ENCODE data around the gene PRICKLE3. TPM values are rescaled to one million over a fixed set of nuclear protein-coding genes. Genes with fewer than 3 reads are reported as not detected.

PRICKLE3 gene, protein sequence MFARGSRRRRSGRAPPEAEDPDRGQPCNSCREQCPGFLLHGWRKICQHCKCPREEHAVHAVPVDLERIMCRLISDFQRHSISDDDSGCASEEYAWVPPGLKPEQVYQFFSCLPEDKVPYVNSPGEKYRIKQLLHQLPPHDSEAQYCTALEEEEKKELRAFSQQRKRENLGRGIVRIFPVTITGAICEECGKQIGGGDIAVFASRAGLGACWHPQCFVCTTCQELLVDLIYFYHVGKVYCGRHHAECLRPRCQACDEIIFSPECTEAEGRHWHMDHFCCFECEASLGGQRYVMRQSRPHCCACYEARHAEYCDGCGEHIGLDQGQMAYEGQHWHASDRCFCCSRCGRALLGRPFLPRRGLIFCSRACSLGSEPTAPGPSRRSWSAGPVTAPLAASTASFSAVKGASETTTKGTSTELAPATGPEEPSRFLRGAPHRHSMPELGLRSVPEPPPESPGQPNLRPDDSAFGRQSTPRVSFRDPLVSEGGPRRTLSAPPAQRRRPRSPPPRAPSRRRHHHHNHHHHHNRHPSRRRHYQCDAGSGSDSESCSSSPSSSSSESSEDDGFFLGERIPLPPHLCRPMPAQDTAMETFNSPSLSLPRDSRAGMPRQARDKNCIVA
- polyA plus RNA-seq (2012; ENCODE audit: low read depth, missing spikeins): 8.1 TPM

DNA sequence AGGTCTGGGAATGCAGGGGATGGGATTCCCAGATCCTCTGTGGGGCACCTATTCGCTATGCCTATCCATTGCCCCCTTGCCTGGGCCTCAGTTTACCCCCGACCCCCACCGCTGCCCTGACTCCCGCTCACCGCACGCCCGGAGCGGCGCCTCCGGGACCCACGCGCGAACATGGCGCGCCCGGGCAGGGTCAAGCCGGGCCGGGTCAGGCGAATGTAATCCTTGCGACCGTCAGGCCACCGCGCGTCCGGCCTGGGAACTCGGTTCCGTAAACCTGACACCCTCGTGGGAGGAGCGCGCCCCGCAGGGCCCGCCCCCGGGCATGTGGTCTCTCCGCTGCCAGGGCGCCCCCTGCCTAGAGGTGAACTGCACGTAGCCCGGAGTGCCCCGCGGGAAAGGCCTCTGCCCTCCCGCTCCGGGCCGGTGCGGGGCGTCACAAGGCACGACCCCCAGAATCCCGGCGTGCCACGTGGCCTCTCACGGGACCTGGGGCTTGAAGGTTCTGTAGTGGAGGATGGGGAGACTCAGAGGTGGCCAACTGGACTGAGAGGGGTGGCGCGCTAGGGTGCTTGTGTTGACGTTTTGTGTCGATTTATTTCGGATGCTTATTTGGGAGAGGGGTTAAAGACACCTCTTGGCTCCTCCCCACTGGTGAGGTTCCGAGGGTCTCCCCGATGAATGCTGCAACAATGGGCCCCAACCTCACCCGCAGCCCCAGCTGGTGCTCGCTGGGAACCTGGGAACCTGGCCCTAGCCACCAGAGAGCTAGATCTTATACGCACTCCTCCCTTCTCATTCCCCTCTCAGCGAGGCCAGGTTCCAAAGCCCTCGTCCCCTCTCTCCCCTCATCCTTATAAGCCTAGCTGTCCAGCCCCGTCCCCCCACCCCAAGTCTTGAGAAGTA lies at the start of gene PRICKLE3:
Gene PRICKLE3 (minus strand): TSS at position 249 of the 903 bp plus-strand sequence. CDS start 76 bp downstream, at position 173.
- TF ChIP-seq PAX5 (IDR thresholded peaks at IDR 0.05; ENCODE audit: insufficient read depth, low read length, severe bottlenecking) (no peak), POLR2A (IDR thresholded peaks at IDR 0.05; ENCODE audit: low read depth, low read length) (0 out of 2 replicates have a peak, but pooled peaks have one; percentile 28)
- FAIRE-seq: peak; percentile 98
- peak; percentile 74 for DNase-seq (ENCODE audit: insufficient read length, low spot score)

DNA sequence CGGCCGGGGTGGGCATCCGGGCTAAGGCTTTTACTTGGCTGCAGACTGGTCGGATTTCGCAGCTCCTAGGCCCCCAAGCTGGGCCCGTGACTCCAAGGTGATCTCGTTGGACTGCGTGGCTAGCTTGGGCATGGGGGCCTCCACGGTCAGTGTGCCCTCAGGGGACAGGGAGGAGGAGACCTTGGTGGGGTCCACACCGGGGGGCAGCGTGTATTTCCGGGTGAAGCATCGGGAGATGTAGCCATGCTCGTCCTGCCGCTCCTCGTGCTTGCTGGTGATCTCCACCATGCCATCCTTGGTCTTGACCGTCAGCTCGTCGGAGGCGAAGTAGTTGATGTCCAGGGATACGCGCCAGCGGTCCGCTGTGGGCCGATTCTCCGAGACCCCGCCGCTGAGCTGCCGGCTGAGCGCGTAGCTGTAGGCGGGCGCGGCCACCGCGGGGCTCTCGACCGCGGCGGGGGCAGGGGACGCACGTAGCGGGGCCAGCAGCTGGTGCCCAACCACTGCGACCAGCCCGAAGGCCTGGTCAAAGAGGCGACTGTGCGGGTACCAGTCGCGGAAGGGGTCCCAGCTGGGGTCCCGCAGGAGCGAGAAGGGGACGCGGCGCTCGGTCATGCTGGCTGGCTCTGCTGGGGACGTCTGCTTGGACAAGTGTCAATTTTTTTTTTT lies 47.8 kb upstream of the PRICKLE3 start:
- DNase-seq (ENCODE audit: insufficient read length, low spot score) (no peak), FAIRE-seq (no peak)
- TF ChIP-seq SPI1 (IDR thresholded peaks at IDR 0.05; ENCODE audit: low read depth, low read length) (no peak), PAX5 (IDR thresholded peaks at IDR 0.05; ENCODE audit: insufficient read depth, low read length, severe bottlenecking) (no peak), POLR2AphosphoS5 (IDR thresholded peaks at IDR 0.05; ENCODE audit: low read depth, low read length) (no peak), TAF1 (IDR thresholded peaks at IDR 0.05; ENCODE audit: low read depth, low read length) (no peak), POLR2A (IDR thresholded peaks at IDR 0.05; ENCODE audit: low read depth, low read length) (no peak)

GRCh38 chrX:49233176-49233575 lies 47.0 kb upstream of the PRICKLE3 start, which contains the start of gene CACNA1F:
TSS of gene CACNA1F (minus strand) at chrX:49233340. CDS start at chrX:49233309, 31 bp downstream.
- DNase-seq (ENCODE audit: insufficient read length, low spot score) (no peak), FAIRE-seq (no peak)
- TF ChIP-seq TAF1 (IDR thresholded peaks at IDR 0.05; ENCODE audit: low read depth, low read length) (no peak), PAX5 (IDR thresholded peaks at IDR 0.05; ENCODE audit: insufficient read depth, low read length, severe bottlenecking) (no peak), POLR2AphosphoS5 (IDR thresholded peaks at IDR 0.05; ENCODE audit: low read depth, low read length) (no peak), POLR2A (IDR thresholded peaks at IDR 0.05; ENCODE audit: low read depth, low read length) (no peak)

DNA sequence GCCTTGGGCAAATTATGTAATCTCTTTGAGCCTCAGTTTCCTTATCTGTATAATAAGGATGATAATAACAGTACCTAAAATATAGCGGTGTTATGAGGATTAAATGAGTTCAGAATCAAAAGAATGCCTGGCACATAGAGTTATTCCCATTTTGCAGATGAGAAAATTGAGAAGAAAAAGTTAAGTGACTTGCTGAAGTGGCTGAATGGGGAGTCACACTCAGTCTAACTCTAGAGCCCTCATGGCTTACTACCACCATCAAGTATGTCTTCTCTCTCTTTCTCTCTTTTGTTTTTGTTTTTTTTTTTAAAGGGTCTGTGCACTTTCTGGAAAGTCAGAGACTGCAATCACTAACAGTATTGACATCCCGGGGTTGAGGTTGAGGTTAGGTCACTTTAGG lies 46.4 kb upstream of the PRICKLE3 start:
- TF ChIP-seq SPI1 (IDR thresholded peaks at IDR 0.05; ENCODE audit: low read depth, low read length) (no peak), POLR2AphosphoS5 (IDR thresholded peaks at IDR 0.05; ENCODE audit: low read depth, low read length) (no peak)
- DNase-seq (ENCODE audit: insufficient read length, low spot score) (no peak), FAIRE-seq (no peak)

- FAIRE-seq (no peak), DNase-seq (ENCODE audit: insufficient read length, low spot score) (no peak)
- no peak for TF ChIP-seq POU2F2 (IDR thresholded peaks at IDR 0.05; ENCODE audit: low read depth, low read length)
- TF ChIP-seq POLR2AphosphoS5 (IDR thresholded peaks at IDR 0.05; ENCODE audit: low read depth, low read length): no peak
Observed at GRCh38 chrX:49231333-49232000, 45.3 kb upstream of the PRICKLE3 start.

DNA sequence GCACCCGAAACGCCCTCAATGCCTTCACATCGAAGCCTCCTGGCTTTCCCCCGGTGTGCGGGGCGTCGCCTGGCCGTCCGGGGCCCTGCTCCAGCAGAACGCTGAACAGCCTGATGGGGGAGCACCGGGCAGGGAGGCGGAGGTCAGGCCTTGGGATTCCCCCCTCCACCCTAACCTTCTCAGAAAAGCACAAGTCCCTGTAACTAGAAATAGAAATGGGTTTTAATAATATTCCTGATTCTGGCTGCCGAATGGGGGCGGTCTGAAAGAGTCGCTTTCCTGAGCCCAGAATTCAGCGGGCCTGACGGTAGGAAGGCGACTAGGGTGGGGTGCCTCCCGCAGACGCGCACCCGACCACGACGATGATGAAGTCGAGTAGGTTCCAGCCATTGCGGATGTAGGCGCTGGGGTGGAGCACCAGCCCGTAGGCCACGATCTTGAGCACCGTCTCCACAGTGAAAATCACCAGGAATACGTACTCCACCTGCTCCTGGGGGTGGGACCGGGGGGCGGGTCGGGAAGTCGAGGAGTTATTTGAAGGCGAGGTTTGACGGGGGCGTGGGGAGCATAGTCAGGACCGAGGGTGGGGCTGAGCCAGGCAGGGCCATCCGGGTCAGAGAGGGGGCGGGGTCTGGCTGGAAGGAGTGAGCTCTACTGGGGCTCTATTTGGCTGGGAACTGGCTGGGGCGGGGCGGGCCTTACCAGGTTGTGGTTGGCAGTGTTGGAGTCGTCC lies 44.5 kb upstream of the PRICKLE3 start:
- FAIRE-seq (no peak), DNase-seq (ENCODE audit: insufficient read length, low spot score) (peak; percentile 65)
- TF ChIP-seq TAF1 (IDR thresholded peaks at IDR 0.05; ENCODE audit: low read depth, low read length) (no peak), POLR2AphosphoS5 (IDR thresholded peaks at IDR 0.05; ENCODE audit: low read depth, low read length) (no peak), SPI1 (IDR thresholded peaks at IDR 0.05; ENCODE audit: low read depth, low read length) (no peak), POU2F2 (IDR thresholded peaks at IDR 0.05; ENCODE audit: low read depth, low read length) (no peak), PAX5 (IDR thresholded peaks at IDR 0.05; ENCODE audit: insufficient read depth, low read length, severe bottlenecking) (no peak), POLR2A (IDR thresholded peaks at IDR 0.05; ENCODE audit: low read depth, low read length) (no peak)

DNA sequence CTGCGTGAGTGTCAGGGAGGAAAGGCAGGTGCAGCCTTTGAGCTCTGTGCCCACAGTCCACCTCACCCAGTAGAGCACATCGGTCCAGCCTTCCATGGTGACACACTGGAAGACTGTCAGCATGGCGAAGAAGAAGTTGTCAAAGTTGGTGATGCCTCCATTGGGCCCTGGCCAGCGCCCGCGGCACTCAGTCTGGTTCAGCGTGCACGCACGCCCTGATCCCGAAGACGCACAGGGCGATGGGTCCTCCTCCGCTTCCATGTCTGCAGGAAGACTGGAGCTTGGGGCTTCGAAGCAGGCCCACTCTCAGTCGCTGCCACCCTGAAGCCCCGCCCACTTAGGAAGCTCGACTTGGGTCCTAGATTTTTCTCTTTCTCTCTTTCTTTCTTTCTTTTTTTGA lies 42.0 kb upstream of the PRICKLE3 start:
- TF ChIP-seq POLR2AphosphoS5 (IDR thresholded peaks at IDR 0.05; ENCODE audit: low read depth, low read length) (no peak), SPI1 (IDR thresholded peaks at IDR 0.05; ENCODE audit: low read depth, low read length) (no peak), POLR2A (IDR thresholded peaks at IDR 0.05; ENCODE audit: low read depth, low read length) (no peak), PAX5 (IDR thresholded peaks at IDR 0.05; ENCODE audit: insufficient read depth, low read length, severe bottlenecking) (no peak)
- FAIRE-seq: no peak
- DNase-seq (ENCODE audit: insufficient read length, low spot score): no peak

- TF ChIP-seq POU2F2 (IDR thresholded peaks at IDR 0.05; ENCODE audit: low read depth, low read length) (no peak), PAX5 (IDR thresholded peaks at IDR 0.05; ENCODE audit: insufficient read depth, low read length, severe bottlenecking) (no peak), POLR2AphosphoS5 (IDR thresholded peaks at IDR 0.05; ENCODE audit: low read depth, low read length) (no peak), TAF1 (IDR thresholded peaks at IDR 0.05; ENCODE audit: low read depth, low read length) (no peak), SPI1 (IDR thresholded peaks at IDR 0.05; ENCODE audit: low read depth, low read length) (no peak), POLR2A (IDR thresholded peaks at IDR 0.05; ENCODE audit: low read depth, low read length) (no peak)
- DNase-seq (ENCODE audit: insufficient read length, low spot score): no peak
- FAIRE-seq: no peak
Observed at GRCh38 chrX:49227726-49228125, 41.6 kb upstream of the PRICKLE3 start.

Data from GM12891 (cell line).